Liver (tissue), 9 donors: ENCODE results near the gene CXorf65. TPM values are rescaled to one million over a fixed set of nuclear protein-coding genes. Genes with fewer than 3 reads are reported as not detected.
A peak's percentile ranks its signal among the peaks of the same experiment; 100 is the strongest.

Source experiments
- DNase-seq: peaks from one replicate; pipeline ENCODE4 v3.0.0-alpha.2; 2017; ENCODE audit warnings: low spot score
- H3K27ac ChIP-seq, 2 donors: one replicate each; pipeline ENCODE4 v1.7.0; 2013; ENCODE audit warnings: inconsistent platforms in 2 of 2, low read length in 2 of 2, control low read depth in 1 of 2, low read depth in 1 of 2, mild to moderate bottlenecking in 1 of 2
- H3K27me3 ChIP-seq, 4 donors: one replicate each; pipeline versions ENCODE4 v1.6.1 to v1.7.0; 2013; ENCODE audit warnings: low read length in 3 of 4, inconsistent platforms in 1 of 4, mild to moderate bottlenecking in 1 of 4, moderate library complexity in 1 of 4; ENCODE audit not compliant: control insufficient read depth in 4 of 4, insufficient read depth in 4 of 4
- H3K36me3 ChIP-seq, 4 donors: one replicate each; pipeline versions ENCODE4 v1.6.1 to v1.7.0; 2013; ENCODE audit warnings: low read length in 3 of 4, mild to moderate bottlenecking in 3 of 4, low read depth in 1 of 4, moderate library complexity in 1 of 4; ENCODE audit not compliant: control insufficient read depth in 4 of 4, insufficient read depth in 3 of 4
- H3K4me1 ChIP-seq, 4 donors: one replicate each; pipeline versions ENCODE4 v1.6.1 to v1.7.0; 2013; ENCODE audit warnings: low read length in 3 of 4, mild to moderate bottlenecking in 3 of 4, moderate library complexity in 1 of 4; ENCODE audit not compliant: control insufficient read depth in 4 of 4, insufficient read depth in 4 of 4
- H3K4me3 ChIP-seq, 3 donors: one replicate each; pipeline versions ENCODE4 v1.6.1 to v1.7.0; 2013; ENCODE audit warnings: low read length in 3 of 3, control low read depth in 1 of 3, low read depth in 1 of 3, mild to moderate bottlenecking in 1 of 3
- H3K9ac ChIP-seq, 2 donors: one replicate each; pipeline ENCODE4 v1.7.0; 2013; ENCODE audit warnings: low read length in 2 of 2, mild to moderate bottlenecking in 2 of 2, moderate library complexity in 2 of 2, control low read depth in 1 of 2, low read depth in 1 of 2
- H3K9me3 ChIP-seq, 4 donors: one replicate each; pipeline versions ENCODE4 v1.6.1 to v1.7.0; 2013; ENCODE audit warnings: low read length in 3 of 4; ENCODE audit not compliant: control insufficient read depth in 4 of 4
- CTCF ChIP-seq: fragments of 150-350 bp; IDR thresholded peaks from 2 replicates; pipeline ENCODE4 v1.5.1; 2017; ENCODE audit warnings: improper control_type of control experiment, low read depth, low read length; ENCODE audit not compliant: missing input control
- EGR1 ChIP-seq, 2 donors: IDR thresholded peaks; 2 replicates each; pipeline ENCODE4 v1.6.1; 2016 to 2018; ENCODE audit warnings: antibody characterized with exemption in 2 of 2, low read depth in 2 of 2
- FOXA1 ChIP-seq: IDR thresholded peaks from 2 replicates; pipeline ENCODE4 v1.6.1; 2016; ENCODE audit warnings: antibody characterized with exemption
- FOXA2 ChIP-seq: IDR thresholded peaks from 2 replicates; pipeline ENCODE4 v1.6.1; 2016; ENCODE audit warnings: antibody characterized with exemption
- GABPA ChIP-seq, 2 donors: IDR thresholded peaks in 1 of 2; conservative IDR thresholded peaks in 1 of 2; 2 replicates each; pipeline ENCODE4 v1.6.1; 2016; ENCODE audit warnings: antibody characterized with exemption in 2 of 2, mild to moderate bottlenecking in 1 of 2, moderate library complexity in 1 of 2
- HNF4A ChIP-seq, 2 donors: conservative IDR thresholded peaks; 2 replicates each; pipeline ENCODE4 v1.6.1; 2016; ENCODE audit warnings: antibody characterized with exemption in 2 of 2, mild to moderate bottlenecking in 2 of 2
- HNF4G ChIP-seq: IDR thresholded peaks from 2 replicates; pipeline ENCODE4 v1.6.1; 2016; ENCODE audit warnings: antibody characterized with exemption
- JUND ChIP-seq, 2 donors: IDR thresholded peaks; 2 replicates each; pipeline ENCODE4 v1.6.1; 2016; ENCODE audit warnings: antibody characterized with exemption in 2 of 2
- NR2F2 ChIP-seq: IDR thresholded peaks from 2 replicates; pipeline ENCODE4 v1.6.1; 2016; ENCODE audit warnings: antibody characterized with exemption
- RAD21 ChIP-seq, 2 donors: IDR thresholded peaks; 2 replicates each; pipeline ENCODE4 v1.6.1; 2016; ENCODE audit warnings: antibody characterized with exemption in 2 of 2, mild to moderate bottlenecking in 2 of 2
- REST ChIP-seq: IDR thresholded peaks from 2 replicates; pipeline ENCODE4 v1.6.1; 2016; ENCODE audit warnings: antibody characterized with exemption, mild to moderate bottlenecking
- RXRA ChIP-seq, 2 donors: IDR thresholded peaks; 2 replicates each; pipeline ENCODE4 v1.6.1; 2017 to 2018; ENCODE audit warnings: antibody characterized with exemption in 2 of 2, mild to moderate bottlenecking in 1 of 2
- TAF1 ChIP-seq: conservative IDR thresholded peaks from 2 replicates; pipeline ENCODE4 v1.6.1; 2016; ENCODE audit warnings: antibody characterized with exemption, mild to moderate bottlenecking
- YY1 ChIP-seq: IDR thresholded peaks from 2 replicates; pipeline ENCODE4 v1.6.1; 2016; ENCODE audit warnings: antibody characterized with exemption, mild to moderate bottlenecking
- ZBTB33 ChIP-seq: IDR thresholded peaks from 2 replicates; pipeline ENCODE4 v1.6.1; 2016; ENCODE audit warnings: antibody characterized with exemption
- WGBS: extraction: QIAGEN DNeasy Blood & Tissue Kit; methylation state at CpG from one replicate; pipeline ENCODE4 v1.1.7; 2013; 5-methylcytosine and 5-hydroxymethylcytosine counted together
- polyA plus RNA-seq, 2 donors: library from polyadenylated mRNA; stranded (reverse) in 1 of 2; unstranded in 1 of 2; fragments of 200-250 nt in 1 of 2; fragments of >200 nt in 1 of 2; fragmentation: Nextera tagmentation in 1 of 2; extraction: Ambion mirVana in 1 of 2; gene quantifications; one replicate each; pipeline versions ENCODE4 v1.2.1 to v1.2.3, GENCODE V29; 2013 to 2015
- total RNA-seq, 2 donors: library from RNA; depleted of rRNA; stranded (reverse); fragments of >200 nt; gene quantifications; one replicate each; pipeline ENCODE4 v1.2.3, GENCODE V29; 2014
- TF ChIP-seq, protein P1 (sequence below): IDR thresholded peaks from 2 replicates; pipeline ENCODE4 v1.6.1; 2016; ENCODE audit warnings: antibody characterized with exemption
- TF ChIP-seq, protein P2 (sequence below): IDR thresholded peaks from 2 replicates; pipeline ENCODE4 v1.6.1; 2016; ENCODE audit warnings: antibody characterized with exemption
- donor health status: healthy.
- donor health status: healthy.
- donor health status: healthy.
- donor health status: healthy.
- donor health status: healthy.

CXorf65 gene
- total and polyA plus RNA-seq, 4 donors: not detected

- Histone ChIP-seq H3K27me3 (no peaks in the 10 kb centered on the region), H3K36me3 (no peaks in the 10 kb centered on the region), H3K9ac (peak overlapping the region; percentile 15 to 89), H3K27ac (no peak overlapping the region), H3K9me3 (no peaks in the 10 kb centered on the region), H3K4me1 (peaks cover 4 to 16% (median 10%) of the 10 kb centered on the region in 4 donors), H3K4me3 (peak overlapping the region; percentile 7 to 74 (median 66))
- no peak for DNase-seq
- no peak for TF ChIP-seq GABPA (IDR thresholded peaks at IDR 0.05 in 1 of 2, conservative IDR thresholded peaks at IDR 0.05 in 1 of 2)
- TF ChIP-seq EGR1 (IDR thresholded peaks at IDR 0.05; ENCODE audit: low read depth in 2 of 2): no peak
- TF ChIP-seq, protein P1, sequence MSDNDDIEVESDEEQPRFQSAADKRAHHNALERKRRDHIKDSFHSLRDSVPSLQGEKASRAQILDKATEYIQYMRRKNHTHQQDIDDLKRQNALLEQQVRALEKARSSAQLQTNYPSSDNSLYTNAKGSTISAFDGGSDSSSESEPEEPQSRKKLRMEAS: no peak
- no peak for TF ChIP-seq RAD21 (IDR thresholded peaks at IDR 0.05)
- TF ChIP-seq ZBTB33: no peak
- TF ChIP-seq REST: no peak
- no peak for TF ChIP-seq FOXA2
- TF ChIP-seq HNF4A (conservative IDR thresholded peaks at IDR 0.05): no peak
- no peak for TF ChIP-seq JUND (IDR thresholded peaks at IDR 0.05)
- TF ChIP-seq RXRA (IDR thresholded peaks at IDR 0.05): no peak
- no peak for TF ChIP-seq FOXA1
- TF ChIP-seq NR2F2: no peak
- TF ChIP-seq, protein P2, sequence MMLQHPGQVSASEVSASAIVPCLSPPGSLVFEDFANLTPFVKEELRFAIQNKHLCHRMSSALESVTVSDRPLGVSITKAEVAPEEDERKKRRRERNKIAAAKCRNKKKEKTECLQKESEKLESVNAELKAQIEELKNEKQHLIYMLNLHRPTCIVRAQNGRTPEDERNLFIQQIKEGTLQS: no peak
- no peak for TF ChIP-seq HNF4G
- TF ChIP-seq CTCF: no peak
- TF ChIP-seq TAF1: no peak
- 29% methylated on average over 6 of the region's 6 CpGs for WGBS
These were observed 11.5 kb downstream of the CXorf65 start for GRCh38 chrX:71095033-71095432.

- no peak for TF ChIP-seq GABPA (IDR thresholded peaks at IDR 0.05 in 1 of 2, conservative IDR thresholded peaks at IDR 0.05 in 1 of 2)
- no peak for TF ChIP-seq NR2F2
- no peak for TF ChIP-seq REST
- TF ChIP-seq ZBTB33: no peak
- TF ChIP-seq, protein P2: no peak
- TF ChIP-seq HNF4A (conservative IDR thresholded peaks at IDR 0.05): no peak
- TF ChIP-seq YY1: no peak
- TF ChIP-seq TAF1: no peak
- TF ChIP-seq, protein P1: no peak
- H3K36me3 ChIP-seq: no peaks in the 10 kb centered on the region
- H3K4me1 ChIP-seq: peaks cover 2 to 6% (median 4%) of the 10 kb centered on the region in 4 donors
- H3K9me3 ChIP-seq: no peaks in the 10 kb centered on the region
- 93% methylated on average over 5 of the region's 5 CpGs for WGBS
- H3K27me3 ChIP-seq: no peaks in the 10 kb centered on the region
- H3K4me3 ChIP-seq: no peak overlapping the region
- no peak for DNase-seq
- H3K27ac ChIP-seq: no peak overlapping the region
- H3K9ac ChIP-seq: no peak overlapping the region
These were observed 15.3 kb downstream of the CXorf65 start for GRCh38 chrX:71091263-71091662.
